Epithelial cell of proximal tubule (primary cell): Measurements from ENCODE around the gene STX1A. TPM values are rescaled to one million over a fixed set of nuclear protein-coding genes. Genes with fewer than 3 reads are reported as not detected.
A peak's percentile ranks its signal among the peaks of the same experiment; 100 is the strongest.

Experiments used
- DNase-seq: peaks from one replicate; pipeline ENCODE4 v3.0.0-alpha.2; 2011; ENCODE audit warnings: low read depth
- H3K4me3 ChIP-seq: 2 replicates; pipeline ENCODE4 v1.5.1; 2011; ENCODE audit warnings: low read depth, mild to moderate bottlenecking, low read length
- total RNA-seq: library from RNA; depleted of rRNA; stranded (reverse); fragments of >200 nt; gene quantifications from 2 replicates; pipeline ENCODE4 v1.2.3, GENCODE V29; 2015
- TF ChIP-seq, protein P1 (sequence below): conservative IDR thresholded peaks from 2 replicates; pipeline ENCODE4 v1.5.1; 2012; ENCODE audit warnings: low read depth, mild to moderate bottlenecking, low read length

Gene STX1A
- total RNA-seq, 1 donor from 2014 or later: 22.4 TPM

DNA sequence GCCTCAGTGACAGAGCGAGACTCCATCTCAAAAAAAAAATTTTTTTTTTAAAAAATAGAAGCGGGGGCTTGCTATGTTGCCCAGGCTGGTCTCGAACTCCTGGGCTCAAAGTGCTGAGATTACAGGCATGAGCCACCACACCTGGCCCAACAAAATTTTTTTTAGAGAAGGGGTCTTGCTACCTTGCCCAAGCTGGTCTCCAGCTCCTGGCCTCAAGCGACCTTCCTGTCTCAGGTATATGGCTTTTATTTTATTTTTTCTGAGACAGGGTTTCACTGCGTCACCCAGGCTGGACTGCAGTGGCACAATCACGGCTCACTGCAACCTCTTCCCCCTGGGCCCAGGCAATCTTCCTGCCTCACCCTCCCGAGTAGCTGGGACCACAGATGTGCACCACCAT, 20.7 kb upstream of the STX1A start:
- no peak for DNase-seq
- H3K4me3 ChIP-seq: no peak overlapping the region
- TF ChIP-seq, protein P1, sequence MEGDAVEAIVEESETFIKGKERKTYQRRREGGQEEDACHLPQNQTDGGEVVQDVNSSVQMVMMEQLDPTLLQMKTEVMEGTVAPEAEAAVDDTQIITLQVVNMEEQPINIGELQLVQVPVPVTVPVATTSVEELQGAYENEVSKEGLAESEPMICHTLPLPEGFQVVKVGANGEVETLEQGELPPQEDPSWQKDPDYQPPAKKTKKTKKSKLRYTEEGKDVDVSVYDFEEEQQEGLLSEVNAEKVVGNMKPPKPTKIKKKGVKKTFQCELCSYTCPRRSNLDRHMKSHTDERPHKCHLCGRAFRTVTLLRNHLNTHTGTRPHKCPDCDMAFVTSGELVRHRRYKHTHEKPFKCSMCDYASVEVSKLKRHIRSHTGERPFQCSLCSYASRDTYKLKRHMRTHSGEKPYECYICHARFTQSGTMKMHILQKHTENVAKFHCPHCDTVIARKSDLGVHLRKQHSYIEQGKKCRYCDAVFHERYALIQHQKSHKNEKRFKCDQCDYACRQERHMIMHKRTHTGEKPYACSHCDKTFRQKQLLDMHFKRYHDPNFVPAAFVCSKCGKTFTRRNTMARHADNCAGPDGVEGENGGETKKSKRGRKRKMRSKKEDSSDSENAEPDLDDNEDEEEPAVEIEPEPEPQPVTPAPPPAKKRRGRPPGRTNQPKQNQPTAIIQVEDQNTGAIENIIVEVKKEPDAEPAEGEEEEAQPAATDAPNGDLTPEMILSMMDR: no peak

GRCh38 chr7:73739387-73739767, 19.9 kb upstream of the STX1A start:
- TF ChIP-seq, protein P1: no peak
- no peak for DNase-seq
- peak overlapping the region; percentile 73 for H3K4me3 ChIP-seq

DNA sequence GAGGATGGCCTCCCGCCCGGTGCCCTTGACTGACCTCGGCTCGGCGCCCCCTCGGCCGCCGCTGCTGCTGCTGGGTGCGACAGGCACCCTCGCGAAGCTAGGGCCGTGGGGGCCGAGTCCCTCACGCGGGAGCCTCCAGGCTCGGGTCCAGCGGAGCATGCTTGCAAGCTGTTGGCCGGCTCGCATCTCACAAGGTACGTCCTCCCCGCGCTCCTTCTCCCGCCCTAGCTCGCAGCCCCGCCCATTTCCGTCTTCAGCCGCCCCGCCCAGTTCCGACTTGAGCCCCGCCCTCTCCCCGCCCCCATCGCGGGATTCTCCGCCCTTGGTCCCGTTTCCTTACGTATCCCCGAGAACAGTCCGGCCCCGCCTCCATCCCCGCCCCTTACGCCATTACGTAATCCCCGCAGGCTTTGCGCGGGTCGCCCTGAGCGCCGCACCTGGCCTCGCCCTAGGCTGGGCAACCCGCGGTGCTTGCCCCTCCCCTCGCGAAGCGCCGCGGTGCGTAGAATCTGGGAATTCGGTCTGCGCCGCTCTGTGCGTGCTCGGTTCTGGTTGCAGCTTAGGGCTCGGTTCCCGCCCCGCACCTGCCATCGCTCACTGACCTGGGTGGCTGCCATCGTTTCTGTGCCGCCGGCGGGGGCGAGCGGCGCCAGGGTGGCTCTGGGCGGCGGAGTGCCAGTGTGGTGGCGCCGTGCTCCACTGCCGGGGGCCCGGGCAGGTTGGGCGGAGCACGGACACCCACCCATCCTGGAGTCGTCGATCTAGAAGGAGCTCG, 19.3 kb upstream of the STX1A start, which contains the start of gene ABHD11:
ABHD11 (minus strand) TSS at position 191 of the 775 bp plus-strand sequence; CDS start at position 159, 32 bp downstream.
- peak; percentile 69 for DNase-seq
- H3K4me3 ChIP-seq: peak within 1 kb of the TSS; percentile 73
- TF ChIP-seq, protein P1: no peak

DNA sequence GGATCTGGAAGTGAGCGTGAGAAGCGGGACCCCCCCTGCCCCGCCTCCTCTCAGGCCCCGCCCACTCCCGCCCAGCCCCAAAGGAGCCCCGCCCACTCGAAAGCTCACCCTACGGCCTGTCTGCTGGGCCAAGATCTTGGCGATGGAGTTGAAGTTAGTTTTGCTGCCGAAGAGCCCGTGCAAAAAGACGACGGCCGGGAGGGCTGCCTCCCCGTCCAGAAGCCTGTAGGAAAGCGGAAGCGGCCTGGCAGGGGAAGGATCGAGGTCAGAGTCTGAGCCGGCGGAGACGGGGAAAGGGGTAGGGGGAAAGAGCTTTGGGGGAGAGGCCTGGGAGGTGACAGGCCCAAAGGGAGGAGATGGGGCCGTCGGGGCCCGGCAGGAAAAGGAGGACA, 18.7 kb upstream of the STX1A start:
- no peak for DNase-seq
- TF ChIP-seq, protein P1: no peak
- H3K4me3 ChIP-seq: peak overlapping the region; percentile 73

DNA sequence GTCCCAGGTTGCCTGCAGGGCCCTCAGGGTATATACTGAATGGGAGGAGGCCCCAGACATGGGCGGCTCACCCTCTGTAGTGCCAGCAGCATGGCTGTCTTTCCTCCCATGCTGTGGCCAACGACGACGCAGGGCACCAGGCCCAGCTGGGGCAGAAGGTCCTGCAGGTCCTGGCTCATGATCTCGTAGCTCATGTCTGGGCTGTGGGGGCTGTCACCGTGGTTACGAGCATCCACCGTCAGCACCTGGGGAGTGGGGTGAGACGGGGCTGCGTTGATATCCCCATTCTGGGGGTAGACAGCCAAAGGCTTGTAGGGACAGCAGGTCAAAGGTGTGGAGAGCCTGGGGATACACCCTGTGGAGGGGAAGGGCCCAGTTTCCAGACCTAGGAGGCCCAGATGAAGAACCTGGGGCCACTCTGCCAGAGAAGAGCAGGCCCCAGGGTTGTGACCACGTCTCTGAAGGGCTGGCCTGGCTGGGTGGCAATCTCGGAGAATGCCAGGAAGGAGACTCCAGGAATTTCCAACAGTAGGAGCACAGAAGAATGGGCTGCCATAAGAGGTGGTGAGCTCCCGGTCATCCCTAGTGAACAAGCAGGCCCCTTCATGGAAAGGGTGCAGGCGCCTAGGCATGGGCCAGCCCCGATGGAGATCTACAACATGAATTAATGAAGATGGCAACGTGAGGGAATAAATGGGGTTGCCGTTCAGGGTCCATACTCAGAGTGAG, 18.2 kb upstream of the STX1A start:
- TF ChIP-seq, protein P1: no peak

DNA sequence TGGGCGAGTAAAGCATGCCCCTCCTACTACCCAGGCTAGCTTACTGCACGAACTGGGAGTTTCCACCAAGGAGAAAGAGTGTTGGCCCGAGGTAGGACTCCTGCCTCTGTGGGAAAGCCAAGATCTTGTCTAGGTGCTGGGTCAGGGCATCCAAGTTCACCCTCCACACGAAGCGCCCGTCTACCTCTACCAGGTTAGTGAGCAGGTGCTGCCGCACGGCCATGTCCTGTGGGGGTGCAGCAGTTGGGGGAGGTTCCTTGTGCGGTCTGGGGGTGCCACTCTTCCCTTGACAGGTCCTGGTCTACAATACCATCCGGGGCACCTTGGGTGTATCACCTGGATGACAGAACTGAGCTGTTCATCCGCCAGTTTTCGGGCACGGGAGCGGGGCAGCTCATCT, 17.4 kb upstream of the STX1A start:
- DNase-seq: no peak
- TF ChIP-seq, protein P1: no peak
- H3K4me3 ChIP-seq: no peak overlapping the region

More for the DNA sequence above, 18.2 kb upstream of the STX1A start:
- peak overlapping the region; percentile 73 for H3K4me3 ChIP-seq
- DNase-seq: no peak
